HepG2 (cell line): ENCODE results near the gene HOXD3. TPM values are rescaled to one million over a fixed set of nuclear protein-coding genes. Genes with fewer than 3 reads are reported as not detected.

ENCODE experiments used
- ASH2L ChIP-seq: fragments of 300-600, 200-600 bp; sonication (generic); IDR thresholded peaks from 2 replicates; pipeline ENCODE4 v1.7.0; 2017; ENCODE audit warnings: low read depth, mild to moderate bottlenecking, moderate library complexity, mixed read lengths, low read length; ENCODE audit not compliant: insufficient read length
- FOXO1 ChIP-seq: sonication (generic); formaldehyde crosslinking; IDR thresholded peaks from 2 replicates; pipeline ENCODE4 v1.4.0; 2020; ENCODE audit warnings: missing genetic modification reagents
- HIVEP1 ChIP-seq: sonication (generic); formaldehyde crosslinking; IDR thresholded peaks from 2 replicates; pipeline ENCODE4 v1.4.0; 2020; ENCODE audit warnings: mild to moderate bottlenecking, missing genetic modification reagents
- HMG20A ChIP-seq: IDR thresholded peaks from 2 replicates; pipeline ENCODE4 v1.6.1; 2016; ENCODE audit warnings: borderline replicate concordance
- KLF6 ChIP-seq: IDR thresholded peaks from 2 replicates; pipeline ENCODE4 v1.8.0; 2016; ENCODE audit warnings: missing biosample characterization, missing genetic modification reagents
- MBNL3 ChIP-seq: fragments of 250-450 bp; sonication (Bioruptor Pico); conservative IDR thresholded peaks from 2 replicates; pipeline ENCODE4 v1.8.0; 2022; ENCODE audit warnings: mild to moderate bottlenecking, inconsistent platforms
- NFE2 ChIP-seq: sonication (generic); formaldehyde crosslinking; IDR thresholded peaks from 2 replicates; pipeline ENCODE4 v1.4.0; 2020; ENCODE audit warnings: missing genetic modification reagents
- PITX1 ChIP-seq: sonication (generic); formaldehyde crosslinking; IDR thresholded peaks from 2 replicates; pipeline ENCODE4 v1.5.1; 2020; ENCODE audit warnings: mild to moderate bottlenecking, missing genetic modification reagents
- POLR2G ChIP-seq: fragments of 200-400 bp; formaldehyde crosslinking; IDR thresholded peaks from 2 replicates; pipeline ENCODE4 v1.6.1; 2018; ENCODE audit warnings: mild to moderate bottlenecking, low read depth, low read length, moderate library complexity
- SMAD1 ChIP-seq: sonication (generic); formaldehyde crosslinking; IDR thresholded peaks from 2 replicates; pipeline ENCODE4 v1.4.0; 2020; ENCODE audit warnings: missing genetic modification reagents, low read depth, mild to moderate bottlenecking, borderline replicate concordance
- STAT6 ChIP-seq: sonication (generic); formaldehyde crosslinking; IDR thresholded peaks from 2 replicates; pipeline ENCODE4 v1.4.0; 2020; ENCODE audit warnings: missing genetic modification reagents, mild to moderate bottlenecking, borderline replicate concordance
- ZNF205 ChIP-seq: IDR thresholded peaks from 2 replicates; pipeline ENCODE4 v1.6.1; 2018; ENCODE audit warnings: missing biosample characterization, missing genetic modification reagents
- ZNF552 ChIP-seq: sonication (generic); formaldehyde crosslinking; IDR thresholded peaks from 2 replicates; pipeline ENCODE4 v1.9.0; 2022; ENCODE audit warnings: missing genetic modification reagents, mild to moderate bottlenecking, borderline replicate concordance
- ZNF572 ChIP-seq: sonication (generic); formaldehyde crosslinking; IDR thresholded peaks from 2 replicates; pipeline ENCODE4 v1.5.1; 2020; ENCODE audit warnings: mild to moderate bottlenecking, missing genetic modification reagents
- polyA plus RNA-seq, 8 experiments: library from polyadenylated mRNA; depleted of rRNA in 3 of 8; stranded (reverse) in 7 of 8; unstranded in 1 of 8; fragments of >200 nt; fragmentation: Illumina TruSeq in 4 of 8; extraction: Trizol in 4 of 8; gene quantifications; 2 replicates each; pipeline versions ENCODE4 v1.2.1 to v1.2.3, GENCODE V29; 2011 to 2016; ENCODE audit warnings: low read depth in 4 of 8, missing spikeins in 1 of 8, mixed read lengths in 1 of 8; ENCODE audit not compliant: insufficient read depth in 1 of 8
- total RNA-seq, 5 experiments: library from RNA; depleted of rRNA; stranded (reverse); fragments of >200 nt; fragmentation: Illumina TruSeq; extraction: Trizol; gene quantifications; 2 replicates each; pipeline ENCODE4 v1.2.3, GENCODE V29; 2016; ENCODE audit warnings: low read depth in 1 of 5
- TF ChIP-seq, protein P1 (sequence below): sonication (generic); formaldehyde crosslinking; IDR thresholded peaks from 2 replicates; pipeline ENCODE4 v1.8.0; 2022; ENCODE audit warnings: mild to moderate bottlenecking, missing genetic modification reagents
- TF ChIP-seq, protein P2 (sequence below): sonication (generic); formaldehyde crosslinking; IDR thresholded peaks from 2 replicates; pipeline ENCODE4 v1.4.0; 2020; ENCODE audit warnings: mild to moderate bottlenecking, missing genetic modification reagents

HOXD3 gene
- total and polyA plus RNA-seq, 2 of the 13 experiments (the other 11 are each of a cell fraction or from before 2014, with no cell fraction given): 0.05 to 0.09 TPM

GRCh38 chr2:176172895-176173566, 15.9 kb downstream of the HOXD3 start (continued):
- TF ChIP-seq PITX1 (CRISPR knock-in tag): peak; percentile 83
- TF ChIP-seq ZNF552: no peak; the same call in 1 of the 2 replicates
- no peak for TF ChIP-seq POLR2G
- no peak for TF ChIP-seq MBNL3
- TF ChIP-seq SMAD1 (CRISPR knock-in tag): no peak
- TF ChIP-seq STAT6 (CRISPR knock-in tag): no peak
- TF ChIP-seq HMG20A (CRISPR knock-in tag): peak; percentile 56; the same call in 1 of the 2 replicates
- TF ChIP-seq, protein P1, sequence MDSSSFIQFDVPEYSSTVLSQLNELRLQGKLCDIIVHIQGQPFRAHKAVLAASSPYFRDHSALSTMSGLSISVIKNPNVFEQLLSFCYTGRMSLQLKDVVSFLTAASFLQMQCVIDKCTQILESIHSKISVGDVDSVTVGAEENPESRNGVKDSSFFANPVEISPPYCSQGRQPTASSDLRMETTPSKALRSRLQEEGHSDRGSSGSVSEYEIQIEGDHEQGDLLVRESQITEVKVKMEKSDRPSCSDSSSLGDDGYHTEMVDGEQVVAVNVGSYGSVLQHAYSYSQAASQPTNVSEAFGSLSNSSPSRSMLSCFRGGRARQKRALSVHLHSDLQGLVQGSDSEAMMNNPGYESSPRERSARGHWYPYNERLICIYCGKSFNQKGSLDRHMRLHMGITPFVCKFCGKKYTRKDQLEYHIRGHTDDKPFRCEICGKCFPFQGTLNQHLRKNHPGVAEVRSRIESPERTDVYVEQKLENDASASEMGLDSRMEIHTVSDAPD: peak; percentile 89
- no peak for TF ChIP-seq HIVEP1
- TF ChIP-seq FOXO1: peak; percentile 73
- no peak for TF ChIP-seq NFE2
- no peak for TF ChIP-seq ASH2L
- TF ChIP-seq, protein P2, sequence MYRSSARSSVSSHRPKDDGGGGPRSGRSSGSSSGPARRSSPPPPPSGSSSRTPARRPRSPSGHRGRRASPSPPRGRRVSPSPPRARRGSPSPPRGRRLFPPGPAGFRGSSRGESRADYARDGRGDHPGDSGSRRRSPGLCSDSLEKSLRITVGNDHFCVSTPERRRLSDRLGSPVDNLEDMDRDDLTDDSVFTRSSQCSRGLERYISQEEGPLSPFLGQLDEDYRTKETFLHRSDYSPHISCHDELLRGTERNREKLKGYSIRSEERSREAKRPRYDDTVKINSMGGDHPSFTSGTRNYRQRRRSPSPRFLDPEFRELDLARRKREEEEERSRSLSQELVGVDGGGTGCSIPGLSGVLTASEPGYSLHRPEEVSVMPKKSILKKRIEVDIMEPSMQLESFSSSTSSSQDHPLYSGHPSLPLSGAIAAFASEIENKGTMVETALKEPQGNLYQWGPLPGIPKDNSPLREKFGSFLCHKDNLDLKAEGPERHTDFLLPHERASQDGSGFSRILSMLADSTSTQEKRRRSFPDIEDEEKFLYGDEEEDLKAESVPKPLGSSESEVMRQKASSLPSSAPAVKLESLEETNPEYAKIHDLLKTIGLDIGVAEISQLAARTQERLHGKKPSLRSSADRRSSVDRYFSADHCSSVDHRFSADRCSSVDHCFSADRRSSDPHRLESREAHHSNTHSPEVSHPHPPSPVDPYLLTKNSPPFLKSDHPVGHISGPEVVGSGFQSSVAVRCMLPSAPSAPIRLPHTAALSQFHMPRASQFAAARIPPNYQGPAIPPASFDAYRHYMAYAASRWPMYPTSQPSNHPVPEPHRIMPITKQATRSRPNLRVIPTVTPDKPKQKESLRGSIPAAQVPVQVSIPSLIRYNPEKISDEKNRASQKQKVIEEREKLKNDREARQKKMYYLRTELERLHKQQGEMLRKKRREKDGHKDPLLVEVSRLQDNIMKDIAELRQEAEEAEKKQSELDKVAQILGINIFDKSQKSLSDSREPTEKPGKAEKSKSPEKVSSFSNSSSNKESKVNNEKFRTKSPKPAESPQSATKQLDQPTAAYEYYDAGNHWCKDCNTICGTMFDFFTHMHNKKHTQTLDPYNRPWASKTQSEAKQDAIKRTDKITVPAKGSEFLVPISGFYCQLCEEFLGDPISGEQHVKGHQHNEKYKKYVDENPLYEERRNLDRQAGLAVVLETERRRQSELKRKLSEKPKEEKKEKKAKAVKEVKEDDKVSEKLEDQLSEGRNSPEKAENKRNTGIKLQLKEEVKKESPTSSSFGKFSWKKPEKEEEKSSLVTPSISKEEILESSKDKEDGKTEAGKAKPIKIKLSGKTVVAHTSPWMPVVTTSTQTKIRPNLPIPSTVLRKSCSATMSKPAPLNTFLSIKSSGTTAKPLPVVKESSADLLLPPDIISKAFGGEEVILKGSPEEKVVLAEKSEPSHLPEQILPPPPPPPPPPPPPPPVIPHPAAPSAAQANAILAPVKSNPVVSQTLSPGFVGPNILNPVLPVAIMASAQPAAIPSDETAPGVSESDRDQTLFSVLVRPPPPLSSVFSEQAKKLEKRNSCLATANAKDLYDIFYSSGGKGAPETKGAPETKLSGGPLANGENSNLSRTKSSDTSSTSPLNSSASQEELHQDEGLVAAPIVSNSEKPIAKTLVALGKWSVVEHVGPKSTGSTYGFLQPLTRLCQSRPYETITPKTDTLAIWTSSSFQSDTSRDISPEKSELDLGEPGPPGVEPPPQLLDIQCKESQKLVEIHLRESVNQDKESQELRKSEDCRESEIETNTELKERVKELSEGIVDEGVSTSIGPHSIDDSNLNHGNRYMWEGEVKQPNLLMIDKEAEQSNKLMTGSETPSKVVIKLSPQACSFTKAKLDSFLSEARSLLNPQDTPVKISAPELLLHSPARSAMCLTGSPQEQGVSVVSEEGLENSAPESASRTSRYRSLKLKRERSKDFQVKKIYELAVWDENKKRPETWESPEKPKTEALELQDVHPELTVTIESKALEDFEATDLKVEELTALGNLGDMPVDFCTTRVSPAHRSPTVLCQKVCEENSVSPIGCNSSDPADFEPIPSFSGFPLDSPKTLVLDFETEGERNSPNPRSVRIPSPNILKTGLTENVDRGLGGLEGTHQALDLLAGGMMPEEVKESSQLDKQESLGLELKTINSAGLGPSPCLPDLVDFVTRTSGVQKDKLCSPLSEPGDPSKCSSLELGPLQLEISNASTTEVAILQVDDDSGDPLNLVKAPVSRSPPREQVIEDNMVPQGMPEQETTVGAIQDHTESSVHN: no peak
- no peak; the same call in 1 of the 2 replicates for TF ChIP-seq ZNF205 (CRISPR knock-in tag)
- no peak for TF ChIP-seq KLF6 (CRISPR knock-in tag)
- TF ChIP-seq ZNF572 (CRISPR knock-in tag): no peak
